ENCODE data around the gene HFE.
"Not testable (repeated sequence)": the region's sequence is repeated elsewhere in the genome, so short reads cannot be mapped to it uniquely, and the experiment has no call there.

HFE gene

GRCh38 chr6:26068036-26068435 lies 19.2 kb upstream of the HFE start:
- TF ChIP-seq CTCF (conservative IDR thresholded peaks at IDR 0.05; ENCODE audit: low read depth, low read length) = no peak
- DNase-seq (ENCODE audit: low read depth) = no peak
- no peak overlapping the region for H3K4me3 ChIP-seq (ENCODE audit: low read length)

- no peak for TF ChIP-seq CTCF (conservative IDR thresholded peaks at IDR 0.05; ENCODE audit: low read depth, low read length)
- DNase-seq (ENCODE audit: low read depth) = no peak
- no peak overlapping the region for H3K4me3 ChIP-seq (ENCODE audit: low read length)
Observed at GRCh38 chr6:26071135-26071534, 16.1 kb upstream of the HFE start.

- TF ChIP-seq CTCF (conservative IDR thresholded peaks at IDR 0.05; ENCODE audit: low read depth, low read length) = no peak
- DNase-seq (ENCODE audit: low read depth) = no peak
- no peak overlapping the region for H3K4me3 ChIP-seq (ENCODE audit: low read length)
Observed at GRCh38 chr6:26075063-26075717, 12.0 kb upstream of the HFE start.

- DNase-seq (ENCODE audit: low read depth) = peak; percentile 10
- H3K4me3 ChIP-seq (ENCODE audit: low read length) = not testable (repeated sequence)
Observed at GRCh38 chr6:26078066-26078465, 9.2 kb upstream of the HFE start.

- DNase-seq (ENCODE audit: low read depth); H3K4me3 ChIP-seq (ENCODE audit: low read length): not testable (repeated sequence)
Observed at GRCh38 chr6:26081096-26081495, 6.1 kb upstream of the HFE start.

- no peak for DNase-seq (ENCODE audit: low read depth)
- no peak for TF ChIP-seq CTCF (conservative IDR thresholded peaks at IDR 0.05; ENCODE audit: low read depth, low read length)
- H3K4me3 ChIP-seq (ENCODE audit: low read length) = no peak overlapping the region
Observed at GRCh38 chr6:26086211-26086610, 1.0 kb upstream of the HFE start.

- peak overlapping the region; percentile 82 for H3K4me3 ChIP-seq (ENCODE audit: low read length)
- TF ChIP-seq CTCF (conservative IDR thresholded peaks at IDR 0.05; ENCODE audit: low read depth, low read length) = no peak
- DNase-seq (ENCODE audit: low read depth) = no peak
Observed at GRCh38 chr6:26088344-26088743, 1.1 kb downstream of the HFE start.

- no peak for TF ChIP-seq CTCF (conservative IDR thresholded peaks at IDR 0.05; ENCODE audit: low read depth, low read length)
- no peak for DNase-seq (ENCODE audit: low read depth)
- H3K4me3 ChIP-seq (ENCODE audit: low read length) = no peak overlapping the region
Observed at GRCh38 chr6:26089272-26089671, 2.0 kb downstream of the HFE start.

Data from retinal pigment epithelial cell (primary cell).